ENCODE results near the gene CLDN7. TPM values are rescaled to one million over a fixed set of nuclear protein-coding genes. Genes with fewer than 3 reads are reported as not detected.
A peak's percentile ranks its signal among the peaks of the same experiment; 100 is the strongest.

Gene CLDN7
- total RNA-seq, 4 donors from 2014 or later: 3.7 to 26.9 (median 13.2) TPM

GRCh38 chr17:7214300-7215135 lies 47.8 kb downstream of the CLDN7 start:
- no peak for TF ChIP-seq CTCF (IDR thresholded peaks at IDR 0.05; ENCODE audit: low read depth)

GRCh38 chr17:7213895-7214299 lies 48.4 kb downstream of the CLDN7 start:
- no peak for TF ChIP-seq CTCF (IDR thresholded peaks at IDR 0.05; ENCODE audit: low read depth)

- TF ChIP-seq CTCF (IDR thresholded peaks at IDR 0.05; ENCODE audit: low read depth): no peak
Observed at GRCh38 chr17:7211491-7212273, 50.6 kb downstream of the CLDN7 start.

Small RNA genes lying within 50 kb of the gene (small RNA-seq; reads per million reads assigned to genes)
- gene MIR324: 8.3 reads per million, percentile 87 among the genes with 10 or more reads in this experiment
- 0.49 reads per million for gene RF00019

Other genes with a start within 250 kb of the CLDN7 start
- 100 to 1,000 TPM in 3 of 4 donors, 10 to 100 TPM in 1; 69.1 to 158 (median 130) TPM for gene RNASEK, start 249.9 kb downstream of the CLDN7 start, total RNA-seq
- gene BCL6B, start 239.4 kb downstream of the CLDN7 start, total RNA-seq: 10 to 100 TPM in 1 of 4 donors, 1 to 10 TPM in 3; 1.5 to 12.1 (median 4.1) TPM
- 1 to 10 TPM in 3 of 4 donors, not detected in 1; 1.7 to 1.9 (median 1.8) TPM for gene SLC16A13, start 226.5 kb downstream of the CLDN7 start, total RNA-seq
- gene SLC16A11, start 218.4 kb downstream of the CLDN7 start, total RNA-seq: 1 to 10 TPM in 1 of 4 donors, not detected in 3; 2.1 TPM
- gene CLEC10A, start 182.2 kb downstream of the CLDN7 start, total RNA-seq: 10 to 100 TPM in 3 of 4 donors, 1 to 10 TPM in 1; 8.1 to 20.9 (median 16.2) TPM
- gene ASGR2, start 147.7 kb downstream of the CLDN7 start, total RNA-seq: 1 to 10 TPM in 2 of 4 donors, under 1 TPM in 1, not detected in 1; 0.66 to 1.4 (median 1.3) TPM
- 1 to 10 TPM; 2.4 to 5.9 (median 3.8) TPM for gene ASGR1, start 83.1 kb downstream of the CLDN7 start, total RNA-seq
- 10 to 100 TPM in 1 of 4 donors, 1 to 10 TPM in 3; 3.3 to 17.0 (median 6.9) TPM for gene DLG4, start 42.6 kb downstream of the CLDN7 start, total RNA-seq
- 1,000 to 10,000 TPM in 1 of 4 donors, 100 to 1,000 TPM in 3; 533 to 1,103 (median 672) TPM for gene ACADVL, start 42.5 kb downstream of the CLDN7 start, total RNA-seq
- gene DVL2, start 28.0 kb downstream of the CLDN7 start, total RNA-seq: 10 to 100 TPM; 23.5 to 36.5 (median 27.1) TPM
- gene PHF23, start 23.0 kb downstream of the CLDN7 start, total RNA-seq: 10 to 100 TPM; 14.5 to 27.6 (median 19.3) TPM
- gene GABARAP, start 20.0 kb downstream of the CLDN7 start, total RNA-seq: 100 to 1,000 TPM; 350 to 658 (median 462) TPM
- 10 to 100 TPM; 71.8 to 86.4 (median 81.1) TPM for gene CTDNEP1, start 10.7 kb downstream of the CLDN7 start, total RNA-seq
- 10 to 100 TPM; 20.7 to 43.4 (median 25.3) TPM for gene ELP5, start 10.3 kb downstream of the CLDN7 start, total RNA-seq
- 10 to 100 TPM in 2 of 4 donors, 1 to 10 TPM in 2; 5.6 to 91.4 (median 13.8) TPM for gene SLC2A4, start 19.2 kb upstream of the CLDN7 start, total RNA-seq
- gene YBX2, start 32.2 kb upstream of the CLDN7 start, total RNA-seq: 10 to 100 TPM in 1 of 4 donors, 1 to 10 TPM in 1, under 1 TPM in 2; 0.82 to 14.1 (median 2.0) TPM
- 100 to 1,000 TPM; 144 to 174 (median 153) TPM for gene EIF5A, start 45.1 kb upstream of the CLDN7 start, total RNA-seq
- 10 to 100 TPM; 52.7 to 89.2 (median 75.6) TPM for gene GPS2, start 52.9 kb upstream of the CLDN7 start, total RNA-seq
- gene NEURL4, start 66.9 kb upstream of the CLDN7 start, total RNA-seq: 10 to 100 TPM in 3 of 4 donors, 1 to 10 TPM in 1; 4.9 to 22.6 (median 11.2) TPM
- 1 to 10 TPM; 1.8 to 8.4 (median 4.0) TPM for gene ACAP1, start 74.1 kb upstream of the CLDN7 start, total RNA-seq
- 10 to 100 TPM in 1 of 4 donors, 1 to 10 TPM in 3; 4.9 to 13.8 (median 7.2) TPM for gene KCTD11, start 89.7 kb upstream of the CLDN7 start, total RNA-seq
- not detected for gene TMEM95, start 92.7 kb upstream of the CLDN7 start, total RNA-seq
- gene TNK1, start 118.6 kb upstream of the CLDN7 start, total RNA-seq: 1 to 10 TPM in 3 of 4 donors, under 1 TPM in 1; 0.51 to 1.9 (median 1.1) TPM
- 10 to 100 TPM in 3 of 4 donors, 1 to 10 TPM in 1; 9.1 to 21.3 (median 16.2) TPM for gene PLSCR3, start 132.0 kb upstream of the CLDN7 start, total RNA-seq
- gene TMEM256, start 141.6 kb upstream of the CLDN7 start, total RNA-seq: 100 to 1,000 TPM in 2 of 4 donors, 10 to 100 TPM in 2; 76.7 to 134 (median 109) TPM
- gene NLGN2, start 145.4 kb upstream of the CLDN7 start, total RNA-seq: 1 to 10 TPM; 3.1 to 6.8 (median 4.2) TPM
- not detected for gene SPEM1, start 157.8 kb upstream of the CLDN7 start, total RNA-seq
- not detected for gene SPEM2, start 163.1 kb upstream of the CLDN7 start, total RNA-seq
- gene SPEM3, start 166.4 kb upstream of the CLDN7 start, total RNA-seq: not detected
- gene TMEM102, start 173.0 kb upstream of the CLDN7 start, total RNA-seq: 1 to 10 TPM; 2.9 to 7.8 (median 5.9) TPM
- 1 to 10 TPM in 2 of 4 donors, under 1 TPM in 1, not detected in 1; 0.88 to 1.3 (median 1.2) TPM for gene FGF11, start 177.0 kb upstream of the CLDN7 start, total RNA-seq
- gene CHRNB1, start 182.6 kb upstream of the CLDN7 start, total RNA-seq: 10 to 100 TPM in 1 of 4 donors, 1 to 10 TPM in 3; 2.4 to 10.4 (median 9.8) TPM
- gene ZBTB4, start 217.2 kb upstream of the CLDN7 start, total RNA-seq: 10 to 100 TPM; 34.2 to 58.0 (median 39.3) TPM
- gene SLC35G6, start 219.0 kb upstream of the CLDN7 start, total RNA-seq: not detected
- gene POLR2A, start 221.9 kb upstream of the CLDN7 start, total RNA-seq: 100 to 1,000 TPM in 1 of 4 donors, 10 to 100 TPM in 3; 31.1 to 123 (median 58.5) TPM

All from subcutaneous adipose tissue (tissue), 4 donors.